ENCODE measurements around the gene FBXL20. TPM values are rescaled to one million over a fixed set of nuclear protein-coding genes. Genes with fewer than 3 reads are reported as not detected.
"Not testable (repeated sequence)": the region's sequence is repeated elsewhere in the genome, so short reads cannot be mapped to it uniquely, and the experiment has no call there.

The FBXL20 gene
- total RNA-seq, 1 donor from 2014 or later: 29.9 TPM

DNA sequence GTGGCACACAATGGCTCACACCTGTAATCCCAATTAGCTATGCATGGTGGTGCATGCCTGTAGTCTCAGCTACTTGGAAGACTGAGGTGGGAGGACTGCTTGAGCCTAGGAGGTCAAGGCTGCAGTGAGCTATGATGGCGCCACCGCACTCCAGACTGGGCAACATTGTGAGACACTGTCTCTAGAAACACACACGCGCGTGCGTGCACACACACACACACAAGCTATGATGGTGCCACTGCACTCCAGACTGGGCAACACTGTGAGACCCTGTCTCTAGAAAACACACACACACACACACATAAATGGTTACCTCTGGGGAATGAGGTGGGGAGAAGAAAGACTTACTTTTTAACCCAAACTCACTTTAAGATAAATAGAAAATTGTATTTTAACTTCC, 16.4 kb downstream of the FBXL20 start:
- no peak for DNase-seq (ENCODE audit: low spot score)

DNA sequence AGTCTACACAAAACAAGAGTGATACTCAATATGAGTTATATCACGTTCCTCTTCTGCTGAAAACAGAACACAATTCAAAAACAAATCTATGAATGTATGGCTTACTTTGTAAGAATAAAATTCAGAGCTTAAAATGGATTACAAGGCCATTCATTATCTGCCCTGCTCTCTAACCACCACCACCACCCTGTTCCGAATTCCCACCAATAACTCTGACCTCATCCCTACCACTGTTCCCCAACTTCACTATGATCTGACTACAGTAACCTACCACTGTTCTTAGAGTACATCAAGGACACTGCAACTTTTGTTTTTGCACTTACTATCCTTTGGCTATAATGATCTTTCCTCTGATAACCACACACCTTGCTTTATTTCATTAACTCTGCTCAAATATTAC, 21.3 kb downstream of the FBXL20 start:
- DNase-seq (ENCODE audit: low spot score): no peak

GRCh38 chr17:39376434-39376833, 25.0 kb downstream of the FBXL20 start:
- no peak for DNase-seq (ENCODE audit: low spot score)

DNA sequence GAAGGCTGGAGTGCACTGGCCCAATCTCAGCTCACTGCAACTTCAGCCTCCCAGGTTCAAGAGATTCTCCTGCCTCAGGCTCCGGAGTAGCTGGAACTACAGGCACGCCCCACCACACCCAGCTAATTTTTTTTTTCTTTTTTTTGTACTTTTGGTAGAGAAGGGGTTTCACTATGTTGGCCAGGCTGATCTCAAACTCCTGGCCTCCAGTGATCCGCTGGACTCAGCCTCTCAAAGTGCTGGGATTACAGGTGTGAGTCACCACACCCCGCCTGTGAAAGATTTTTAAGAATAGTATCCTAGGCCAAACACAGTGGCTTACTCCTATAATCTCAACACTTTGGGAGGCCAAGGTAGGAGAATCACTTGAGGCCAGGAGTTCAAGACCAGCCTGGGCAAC, 33.6 kb downstream of the FBXL20 start:
- DNase-seq (ENCODE audit: low spot score): not testable (repeated sequence)

DNA sequence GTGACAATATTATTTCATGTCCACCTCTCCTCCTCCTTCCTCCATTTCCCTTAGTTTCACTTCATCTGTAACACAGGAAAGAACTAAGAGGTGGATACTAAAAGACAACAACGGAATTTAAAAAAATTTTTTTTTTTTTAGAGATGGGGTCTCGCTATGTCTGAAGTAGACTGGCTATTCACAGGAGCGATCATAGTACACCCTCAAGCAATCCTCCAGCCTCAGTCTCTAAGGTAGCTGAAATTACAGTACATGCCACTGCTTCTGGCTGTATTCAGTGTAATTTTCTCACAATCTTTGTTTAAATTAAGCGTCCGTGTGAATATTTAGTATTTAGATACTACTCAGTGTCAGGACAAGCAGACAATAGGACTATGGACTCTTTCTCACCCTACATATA, 35.6 kb downstream of the FBXL20 start:
- DNase-seq (ENCODE audit: low spot score): no peak

DNA sequence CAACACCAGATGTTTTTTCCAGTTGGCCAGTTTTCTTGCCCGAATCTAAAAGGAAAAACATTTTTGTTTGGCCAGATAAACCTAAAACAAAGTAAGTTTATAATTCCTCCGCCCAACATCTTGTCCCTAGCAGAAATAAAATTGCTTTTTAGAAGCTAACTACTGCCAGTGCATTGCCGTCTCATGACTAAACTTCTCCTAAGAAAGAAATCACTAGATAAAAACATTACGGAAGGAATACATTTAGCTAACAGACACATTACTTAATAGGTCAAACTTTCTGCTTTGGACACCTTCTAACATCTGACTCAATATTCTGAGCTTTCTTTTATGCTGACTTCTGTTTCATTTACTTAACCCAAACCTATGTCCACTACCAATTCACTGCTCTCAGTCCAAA, 36.2 kb downstream of the FBXL20 start:
- DNase-seq (ENCODE audit: low spot score): peak; percentile 61

- no peak for DNase-seq (ENCODE audit: low spot score)
Measured at GRCh38 chr17:39364236-39365025, 37.0 kb downstream of the FBXL20 start.

DNA sequence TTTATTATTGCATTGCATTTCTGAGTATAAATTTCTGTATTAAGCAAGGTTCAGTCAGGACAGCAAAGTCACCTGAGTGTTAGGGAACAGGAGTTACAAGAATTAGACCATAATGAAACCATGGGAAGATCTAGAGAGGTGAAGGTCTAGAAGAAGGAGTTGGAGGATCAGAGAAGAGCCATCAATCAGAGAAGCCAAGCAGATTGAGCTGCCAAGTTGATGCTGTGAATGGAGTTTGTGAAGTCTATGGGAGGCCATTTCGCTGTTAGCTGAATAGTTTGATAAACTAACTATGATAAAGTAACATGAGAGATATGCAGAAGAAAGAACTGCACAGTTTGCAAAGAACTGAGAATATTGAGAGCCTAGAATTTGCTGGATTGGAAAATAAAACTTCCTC, 40.4 kb downstream of the FBXL20 start:
- DNase-seq (ENCODE audit: low spot score): no peak

DNA sequence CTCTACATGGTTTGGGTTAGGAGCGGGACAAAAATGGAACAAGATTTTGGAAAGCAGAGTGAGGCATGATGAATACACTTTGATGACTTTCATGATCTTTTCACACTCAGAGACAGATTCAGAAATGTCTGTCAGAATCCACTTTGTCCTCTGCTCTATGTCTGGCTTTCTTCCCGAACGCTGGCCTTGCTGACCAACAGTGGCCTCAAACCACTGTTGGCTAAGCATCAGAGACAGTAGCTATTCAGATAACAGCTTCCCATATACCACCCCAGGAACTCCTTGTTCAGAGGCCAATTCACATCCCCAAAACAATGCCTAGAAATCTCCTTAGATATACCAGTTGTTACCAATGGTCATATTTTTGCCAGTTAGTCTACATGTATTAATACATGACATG, 40.9 kb downstream of the FBXL20 start:
- DNase-seq (ENCODE audit: low spot score): no peak

DNA sequence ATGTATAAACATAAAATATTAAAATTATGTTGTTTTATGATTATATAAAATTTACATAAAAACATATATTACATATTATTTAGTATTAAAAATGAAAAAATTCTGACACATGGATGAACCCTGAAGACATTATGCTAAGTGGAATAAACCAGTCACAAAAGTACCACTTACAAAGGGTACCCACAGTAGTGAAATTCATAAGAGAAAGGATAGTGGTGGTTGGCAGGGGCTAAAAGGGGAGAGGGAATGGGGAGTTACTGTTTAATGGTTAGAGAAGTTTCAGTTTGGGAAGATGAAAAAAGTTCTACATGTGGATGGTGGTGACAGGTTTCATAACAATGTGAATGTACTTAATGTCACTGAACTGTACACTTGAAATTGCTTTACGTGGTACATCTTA, 41.4 kb downstream of the FBXL20 start:
- no peak for DNase-seq (ENCODE audit: low spot score)

GRCh38 chr17:39357986-39358385, 43.4 kb downstream of the FBXL20 start:
- DNase-seq (ENCODE audit: low spot score): no peak

DNA sequence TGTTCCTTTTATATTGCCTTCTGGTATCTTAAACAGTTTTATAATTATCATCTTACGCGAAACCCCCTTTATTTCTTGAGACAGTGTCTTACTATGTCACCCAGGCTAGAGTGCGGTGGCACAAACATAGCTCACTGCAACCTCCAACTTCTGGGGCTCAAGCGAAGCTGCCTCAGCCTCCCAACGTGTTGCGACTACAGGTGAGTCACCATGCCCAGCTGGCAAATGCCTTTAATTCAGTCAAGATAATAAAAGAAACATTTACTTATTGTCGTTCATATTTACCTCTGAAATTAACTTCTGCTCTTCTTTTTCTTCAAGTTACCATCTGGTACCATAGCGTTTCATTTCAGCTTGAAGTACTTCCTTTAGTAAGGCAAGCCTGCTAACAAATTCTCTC, 43.9 kb downstream of the FBXL20 start:
- no peak for DNase-seq (ENCODE audit: low spot score)

DNA sequence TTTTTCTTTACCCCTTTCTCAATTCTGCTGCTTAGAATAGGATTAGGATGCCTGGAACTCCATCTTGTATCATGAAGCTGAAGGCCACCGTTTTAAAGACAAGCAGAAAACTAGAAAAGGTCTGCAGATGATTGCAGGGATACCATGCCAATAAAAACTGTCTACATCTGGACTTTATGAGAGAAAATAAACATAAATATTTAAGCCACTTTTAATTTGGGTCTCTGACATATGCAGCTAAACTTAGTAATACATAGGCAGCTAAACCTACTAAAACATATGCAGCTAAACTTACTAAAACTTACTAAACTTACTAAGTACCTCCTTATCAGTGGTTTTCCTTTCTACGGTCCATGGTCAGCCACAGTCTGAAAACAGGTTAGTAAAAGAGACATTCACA, 48.4 kb downstream of the FBXL20 start:
- no peak for DNase-seq (ENCODE audit: low spot score)

DNA sequence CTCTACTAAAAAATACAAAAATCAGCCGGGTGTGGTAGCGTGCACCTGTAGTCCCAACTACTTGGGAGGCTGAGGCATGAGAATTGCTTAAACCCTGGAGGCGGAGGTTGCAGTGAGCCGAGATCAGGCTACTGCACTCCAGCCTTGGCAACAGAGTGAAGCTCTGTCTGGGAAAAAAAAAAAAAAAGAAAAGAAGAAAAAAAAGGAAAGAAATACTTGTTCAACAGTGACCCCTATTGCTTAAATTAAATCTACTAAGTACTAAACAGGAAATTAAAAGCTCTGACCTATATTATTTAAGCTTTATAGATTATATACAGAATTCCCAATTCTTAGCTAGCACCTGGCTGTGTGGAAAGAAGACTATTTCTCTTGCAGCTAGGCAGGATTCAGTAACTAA, 48.9 kb downstream of the FBXL20 start:
- DNase-seq (ENCODE audit: low spot score): no peak

- no peak for DNase-seq (ENCODE audit: low spot score)
Measured at GRCh38 chr17:39351508-39351907, 49.9 kb downstream of the FBXL20 start.

DNA sequence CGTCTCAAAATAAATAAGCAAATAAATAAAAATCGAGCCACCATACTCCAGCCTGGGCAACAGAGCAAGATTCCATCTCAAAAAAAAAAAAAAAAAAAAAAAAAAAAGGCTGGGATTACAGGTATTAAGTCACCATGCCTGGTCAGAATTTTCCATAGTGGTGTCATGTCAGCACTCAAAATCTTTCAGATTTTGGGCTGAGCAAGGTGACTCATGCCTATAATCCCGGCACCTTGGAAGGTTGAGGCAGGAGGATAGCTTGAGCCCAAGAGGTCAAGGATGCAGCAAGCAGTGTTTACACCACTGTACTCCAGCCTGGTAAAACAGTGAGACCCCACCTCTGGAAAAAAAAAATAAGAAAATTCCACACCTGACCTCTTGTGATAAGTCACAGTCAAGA, 52.2 kb downstream of the FBXL20 start:
- no peak for DNase-seq (ENCODE audit: low spot score)

DNA sequence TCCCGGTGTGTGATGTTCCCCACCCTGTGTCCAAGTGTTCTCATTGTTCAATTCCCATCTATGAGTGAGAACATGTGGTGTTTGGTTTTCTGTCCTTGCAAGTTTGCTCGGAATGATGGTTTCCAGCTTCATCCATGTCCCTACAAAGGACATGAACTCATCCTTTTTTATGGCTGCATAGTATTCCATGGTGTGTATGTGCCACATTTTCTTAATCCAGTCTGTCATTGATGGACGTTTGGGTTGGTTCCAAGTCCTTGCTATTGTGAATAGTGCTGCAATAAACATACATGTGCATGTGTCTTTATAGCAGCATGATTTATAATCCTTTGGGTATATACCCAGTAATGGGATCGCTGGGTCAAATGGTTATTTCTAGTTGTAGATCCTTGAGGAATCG, 54.6 kb downstream of the FBXL20 start:
- not testable (repeated sequence) for DNase-seq (ENCODE audit: low spot score)

DNA sequence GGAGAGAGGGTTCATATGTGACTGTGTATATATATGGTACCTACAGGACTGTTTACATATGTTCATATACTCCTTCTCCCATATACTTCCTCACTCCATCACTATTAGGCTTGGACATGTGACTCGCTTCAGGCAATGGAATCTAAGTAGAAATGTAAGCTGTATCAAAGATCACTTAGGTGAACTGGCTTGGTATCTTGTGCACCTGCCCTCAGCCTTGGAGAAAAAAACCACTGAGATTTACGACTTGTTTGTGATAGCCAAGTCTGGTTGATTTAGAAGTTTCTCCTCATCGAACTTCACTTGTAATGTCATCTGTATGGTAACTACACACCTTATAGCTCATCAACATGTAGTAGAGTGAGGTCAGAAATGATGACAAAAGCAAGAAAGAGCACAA, 59.9 kb downstream of the FBXL20 start:
- DNase-seq (ENCODE audit: low spot score): no peak

- DNase-seq (ENCODE audit: low spot score): no peak
Measured at GRCh38 chr17:39340731-39341130, 60.7 kb downstream of the FBXL20 start.

GRCh38 chr17:39339272-39339671, 62.2 kb downstream of the FBXL20 start:
- DNase-seq (ENCODE audit: low spot score): no peak

- DNase-seq (ENCODE audit: low spot score): not testable (repeated sequence)
Measured at GRCh38 chr17:39337649-39338048, 63.8 kb downstream of the FBXL20 start.

- peak; percentile 21 for DNase-seq (ENCODE audit: low spot score)
Measured at GRCh38 chr17:39335704-39336223, 65.7 kb downstream of the FBXL20 start.

- DNase-seq (ENCODE audit: low spot score): not testable (repeated sequence)
Measured at GRCh38 chr17:39334008-39334744, 67.2 kb downstream of the FBXL20 start.

Measured in umbilical cord (tissue), 2 donors.